ENCODE data around the gene GK.
"Not testable (repeated sequence)": the region's sequence is repeated elsewhere in the genome, so short reads cannot be mapped to it uniquely, and the experiment has no call there.

The GK gene

DNA sequence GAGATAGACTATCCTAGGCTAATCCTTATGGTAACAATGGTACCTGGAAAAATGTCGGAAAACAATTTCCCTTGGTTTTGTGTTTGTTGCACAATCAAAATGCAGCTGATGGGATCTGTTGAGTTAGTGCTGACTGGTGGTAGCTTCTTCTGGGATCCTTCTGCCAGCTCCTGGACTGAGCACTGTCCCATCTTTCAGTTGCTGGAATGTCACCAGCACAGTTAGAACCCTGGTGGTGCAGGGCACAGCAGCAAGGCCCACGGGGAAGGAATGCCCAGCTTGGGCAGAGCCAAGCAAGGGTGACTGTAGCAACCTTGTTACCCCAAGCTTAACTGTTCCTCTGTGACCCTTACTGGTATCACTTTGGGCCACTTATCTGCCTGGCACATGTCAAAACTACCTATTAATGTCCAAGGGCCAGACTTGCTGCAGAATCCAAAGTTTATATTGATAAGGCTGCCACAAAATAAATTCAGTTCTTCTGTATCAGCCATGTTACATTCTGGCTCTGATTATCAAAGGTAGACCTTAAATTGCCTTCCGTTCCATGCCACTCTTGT lies 53.1 kb downstream of the GK start:
- DNase-seq (ENCODE audit: low read depth): no peak

- DNase-seq (ENCODE audit: low read depth): no peak
Observed at GRCh38 chrX:30712214-30712613, 59.0 kb downstream of the GK start.

DNA sequence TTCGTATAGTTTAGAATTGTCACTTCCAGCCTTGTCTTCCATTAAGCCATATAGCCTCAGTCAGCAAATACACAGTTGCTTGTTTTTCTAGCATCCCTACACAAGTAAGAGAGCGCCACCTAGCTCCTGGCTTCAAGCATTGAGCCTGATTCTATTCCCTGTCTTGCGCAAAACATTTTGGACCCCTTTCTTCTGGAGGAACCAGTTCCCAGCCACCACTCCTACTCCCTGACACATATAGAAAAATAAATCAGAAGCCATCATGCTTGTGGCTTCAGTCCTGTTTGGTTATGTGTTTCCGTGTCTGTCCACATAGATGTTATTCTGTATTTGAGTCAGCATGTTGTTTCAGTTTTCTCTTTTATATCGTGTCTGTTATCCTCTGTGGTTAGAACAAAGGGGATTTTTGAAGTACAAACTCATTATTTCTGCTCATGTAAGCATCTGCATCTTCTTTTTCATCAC lies 59.9 kb downstream of the GK start:
- peak; percentile 22 for DNase-seq (ENCODE audit: low read depth)

- no peak for DNase-seq (ENCODE audit: low read depth)
Observed at GRCh38 chrX:30714138-30714537, 60.9 kb downstream of the GK start.

DNA sequence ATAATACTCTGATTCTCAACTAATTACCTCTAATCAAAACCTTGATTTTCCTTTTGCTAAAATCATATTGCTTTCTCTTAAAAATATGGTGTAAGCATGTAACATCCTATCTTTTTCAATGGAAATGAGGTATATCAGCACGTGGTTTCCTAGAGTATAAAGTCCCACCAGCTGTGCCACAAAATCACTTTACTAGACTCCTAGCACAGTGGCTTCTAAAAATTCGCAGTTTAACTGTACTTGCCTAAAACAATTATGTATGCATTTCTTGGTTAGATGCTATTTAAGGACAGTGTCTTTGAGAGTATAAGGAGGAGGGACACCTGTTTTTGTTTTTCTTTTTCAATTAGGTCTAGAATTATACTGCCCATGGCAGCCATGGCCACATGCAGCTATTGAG lies 62.8 kb downstream of the GK start:
- DNase-seq (ENCODE audit: low read depth): no peak

GRCh38 chrX:30733852-30734660 lies 80.8 kb downstream of the GK start:
- DNase-seq (ENCODE audit: low read depth): no peak

DNA sequence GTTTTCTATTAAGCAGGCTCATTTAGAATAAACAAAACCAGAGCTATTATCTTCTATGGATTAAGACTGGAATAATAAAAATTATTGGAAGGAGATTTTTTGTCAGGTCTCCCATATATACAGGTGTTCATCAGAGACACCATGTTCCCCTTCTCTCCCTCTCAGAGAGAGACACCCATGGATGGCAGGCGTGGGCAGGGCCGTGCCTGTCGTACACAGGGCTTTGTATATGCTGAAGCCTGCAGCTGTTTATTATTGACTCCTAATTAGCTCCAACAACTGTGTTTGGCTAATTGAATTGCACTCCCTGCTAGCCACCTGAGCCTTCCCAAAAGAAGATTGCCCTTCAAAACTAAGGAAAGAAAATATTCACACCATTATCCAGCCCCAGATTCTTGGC lies 81.6 kb downstream of the GK start:
- no peak for DNase-seq (ENCODE audit: low read depth)

- peak; percentile 20 for DNase-seq (ENCODE audit: low read depth)
Observed at GRCh38 chrX:30735839-30736238, 82.6 kb downstream of the GK start.

GRCh38 chrX:30741545-30741944 lies 88.3 kb downstream of the GK start:
- no peak for DNase-seq (ENCODE audit: low read depth)

GRCh38 chrX:30748342-30748960 lies 95.2 kb downstream of the GK start:
- no peak for DNase-seq (ENCODE audit: low read depth)

- no peak for DNase-seq (ENCODE audit: low read depth)
Observed at GRCh38 chrX:30751497-30751896, 98.3 kb downstream of the GK start.

DNA sequence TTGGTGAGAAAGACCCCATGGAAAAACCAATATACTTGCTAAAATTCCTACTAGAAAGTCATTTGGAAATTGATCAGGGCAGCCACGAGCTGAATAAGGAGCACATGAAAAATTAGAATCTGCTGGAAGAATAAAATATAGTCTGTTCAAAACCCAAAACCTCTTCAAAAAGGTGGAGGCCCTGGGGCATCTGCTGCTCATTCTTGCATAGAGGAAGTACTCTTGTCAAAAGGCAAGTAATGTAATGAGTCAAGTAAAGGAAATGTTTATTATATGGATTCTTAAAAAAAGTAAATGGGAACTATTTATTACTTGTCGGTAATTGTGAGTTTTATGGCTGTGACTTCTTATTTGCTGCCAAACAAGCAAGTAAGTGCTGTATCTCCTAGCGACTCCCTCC lies 109.5 kb downstream of the GK start:
- DNase-seq (ENCODE audit: low read depth): no peak

DNA sequence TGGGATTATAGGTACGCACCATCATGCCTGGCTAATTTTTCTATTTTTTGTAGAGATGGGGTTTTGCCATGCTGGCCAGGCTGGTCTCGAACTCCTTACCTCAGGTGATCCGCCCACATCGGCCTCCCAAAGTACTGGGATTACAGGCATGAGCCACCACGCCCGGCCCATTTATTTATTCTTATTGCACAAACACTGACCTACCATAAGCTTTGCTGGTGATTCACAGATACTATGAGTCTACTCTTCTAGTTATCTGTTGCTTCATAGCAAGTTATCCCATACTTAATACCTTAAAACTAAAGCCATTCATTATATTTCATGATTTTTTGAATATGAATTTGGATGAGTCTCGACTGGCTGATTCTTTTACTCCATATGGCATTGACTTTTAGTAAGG lies 120.5 kb downstream of the GK start:
- not testable (repeated sequence) for DNase-seq (ENCODE audit: low read depth)

GRCh38 chrX:30777575-30777974 lies 124.4 kb downstream of the GK start:
- DNase-seq (ENCODE audit: low read depth): no peak

DNA sequence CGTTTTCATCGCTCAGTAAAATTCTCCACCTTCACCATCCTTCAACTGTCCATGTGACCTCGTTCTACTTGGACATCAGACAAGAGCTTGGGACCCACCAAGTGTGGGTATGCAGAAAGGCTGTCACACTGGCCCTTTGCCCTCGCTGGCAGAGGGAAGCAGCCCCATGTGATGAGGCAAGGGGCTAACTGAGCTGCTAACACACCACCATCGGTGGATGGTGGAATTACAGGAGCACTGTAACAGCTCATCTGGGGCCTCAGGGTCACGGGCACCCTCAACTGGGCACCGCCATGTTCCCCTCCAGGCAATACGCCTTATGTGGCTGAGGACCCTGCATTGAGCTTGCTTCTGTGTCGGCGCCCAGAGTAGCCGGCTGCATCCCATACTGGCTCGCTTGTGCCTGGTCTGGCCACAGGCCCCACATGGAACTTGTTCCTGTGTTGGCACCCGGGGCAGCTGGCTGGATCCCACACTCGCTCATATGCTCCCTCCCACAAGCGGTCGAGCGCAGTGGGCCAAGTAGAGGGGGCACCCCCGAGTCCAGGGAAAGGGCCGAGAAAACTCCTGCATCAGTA lies 126.3 kb downstream of the GK start:
- no peak for DNase-seq (ENCODE audit: low read depth)
